Measurements from ENCODE around the gene RAB26. TPM values are rescaled to one million over a fixed set of nuclear protein-coding genes. Genes with fewer than 3 reads are reported as not detected.
"Not testable (repeated sequence)": the region's sequence is repeated elsewhere in the genome, so short reads cannot be mapped to it uniquely, and the experiment has no call there.

The RAB26 gene
- polyA plus RNA-seq, 1 donor: 2.1 TPM

DNA sequence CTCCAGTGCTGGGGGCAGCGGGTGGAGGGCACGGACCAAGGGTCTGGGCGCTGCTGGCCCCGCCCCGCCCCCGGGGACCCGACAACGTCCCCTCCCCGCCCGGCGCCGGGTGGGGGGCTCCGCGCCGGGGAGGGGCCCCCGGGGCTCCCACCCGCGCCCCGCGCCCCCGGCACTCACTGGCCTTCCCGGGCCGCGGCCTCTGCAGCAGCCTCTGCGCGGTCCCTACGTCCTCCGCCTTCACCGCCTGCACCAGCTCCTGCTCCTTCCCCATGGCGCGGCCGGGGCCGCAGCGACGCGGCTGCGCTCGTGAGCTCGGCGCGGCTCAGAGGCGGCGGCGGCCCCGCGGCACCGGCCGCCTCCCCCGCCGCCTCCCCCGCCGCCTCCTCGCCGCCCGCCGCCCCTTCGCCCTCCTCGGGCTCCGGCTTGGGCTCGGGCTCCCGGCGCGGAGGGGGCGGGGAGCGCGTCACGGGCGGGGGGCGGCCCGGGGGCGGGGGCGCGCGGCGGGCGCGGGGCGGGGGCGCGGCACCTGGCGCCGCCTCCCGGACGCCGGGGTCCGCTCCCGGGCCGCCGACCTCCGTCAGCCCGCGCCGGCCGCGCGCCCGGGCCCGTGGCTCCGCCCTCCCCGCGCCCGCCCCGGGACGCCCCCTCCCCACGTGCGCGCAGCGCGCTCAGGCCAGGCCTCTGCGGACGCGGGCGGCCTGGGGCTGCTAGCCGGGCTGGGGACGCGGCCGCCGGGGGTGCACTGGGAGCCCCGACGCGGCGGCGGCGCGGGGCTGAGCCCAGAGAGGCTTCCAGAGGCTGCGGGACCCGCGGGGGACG is 47.9 kb downstream of the RAB26 start, which contains the start of gene CASKIN1:
Gene CASKIN1 (minus strand): TSS at position 444 of the 819 bp plus-strand sequence. CDS start 173 bp downstream, at position 271.
- no peak for DNase-seq

- DNase-seq: no peak
These were observed 48.6 kb downstream of the RAB26 start for GRCh38 chr16:2196981-2197511.

DNA sequence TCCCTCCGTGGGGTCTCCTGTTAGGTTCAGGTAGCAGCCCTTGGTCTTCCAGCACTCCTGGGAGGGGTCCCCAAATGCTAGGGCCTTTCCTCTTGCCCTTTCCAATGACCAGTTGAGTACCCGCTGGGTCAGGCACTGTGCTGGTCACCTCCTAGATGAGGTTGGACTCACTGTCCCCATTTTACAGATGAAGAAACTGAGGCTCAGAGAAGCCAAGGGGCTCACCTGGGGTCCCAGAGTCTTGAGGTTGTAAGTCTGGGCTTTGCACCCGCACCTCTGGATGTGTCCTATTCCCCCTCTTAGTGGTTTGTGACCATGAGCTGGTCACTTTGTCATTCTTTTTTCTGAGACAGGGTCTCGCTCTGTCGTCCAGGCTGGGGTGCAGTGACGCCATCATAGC is 49.3 kb downstream of the RAB26 start:
- DNase-seq: no peak

DNA sequence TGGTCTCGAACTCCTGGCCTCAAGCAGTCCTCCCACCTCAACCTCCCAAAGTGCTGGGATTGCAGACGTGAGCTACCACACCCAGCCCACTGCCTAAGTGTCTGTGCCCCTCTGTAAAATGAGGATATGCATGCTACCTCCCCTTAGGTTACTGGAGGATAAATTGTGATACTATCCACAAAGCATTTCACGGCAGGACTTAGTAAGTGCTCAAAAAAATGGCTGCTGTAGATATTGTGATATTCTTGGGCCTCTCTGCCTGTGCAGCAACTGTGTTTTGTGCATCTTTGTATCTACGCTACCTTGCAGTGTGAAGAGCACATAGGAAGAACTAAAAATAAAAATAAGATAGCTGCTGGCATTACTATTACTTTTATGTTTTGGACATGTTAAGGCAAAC is 49.9 kb downstream of the RAB26 start:
- no peak for DNase-seq

DNA sequence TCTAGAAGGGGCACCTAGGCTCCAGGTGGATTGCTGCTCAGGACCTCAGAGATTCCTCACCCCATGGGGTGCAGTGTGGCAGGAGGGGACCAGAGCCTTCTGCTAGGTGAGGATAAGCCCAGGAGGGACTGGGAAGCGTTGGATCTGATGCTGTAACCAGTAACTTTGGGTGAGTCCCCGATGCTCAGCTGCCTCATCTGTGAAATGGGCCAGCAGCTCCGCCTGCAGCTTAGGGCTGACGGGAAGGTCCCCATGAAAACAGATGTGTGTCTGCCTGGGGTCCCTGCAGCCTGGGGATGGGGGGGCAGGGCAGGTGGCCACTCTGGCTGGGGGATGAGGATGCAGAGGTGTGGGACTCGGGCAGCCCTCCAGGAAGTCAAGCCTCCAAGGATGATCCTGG is 50.7 kb downstream of the RAB26 start:
- no peak for DNase-seq

DNA sequence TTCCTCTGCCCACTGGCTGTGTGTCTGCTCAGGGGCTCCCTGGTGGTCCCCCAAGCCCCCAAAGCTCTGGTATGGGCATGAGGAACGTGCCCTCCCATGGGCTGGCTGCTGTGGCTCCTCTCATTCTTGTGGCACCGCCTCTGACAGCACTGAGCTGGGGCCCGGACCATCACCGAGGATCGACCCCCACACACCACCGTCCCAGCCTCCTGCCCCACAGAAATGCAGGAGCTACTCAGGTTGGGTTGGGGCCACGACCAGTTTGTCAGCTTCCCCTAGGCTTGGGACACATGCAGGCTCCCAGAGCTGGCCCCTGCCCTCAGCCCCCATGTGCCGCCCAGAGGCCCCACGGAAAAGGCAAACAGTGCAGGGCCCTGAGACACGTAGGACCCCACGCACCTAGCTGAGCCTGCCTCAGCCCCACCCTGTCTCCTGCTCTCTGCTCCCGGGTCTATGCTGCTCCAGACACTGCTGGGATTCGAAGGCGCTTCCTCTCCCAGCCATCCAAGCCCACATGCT is 51.3 kb downstream of the RAB26 start:
- no peak for DNase-seq

GRCh38 chr16:2200313-2200712 is 51.9 kb downstream of the RAB26 start:
- DNase-seq: no peak

DNA sequence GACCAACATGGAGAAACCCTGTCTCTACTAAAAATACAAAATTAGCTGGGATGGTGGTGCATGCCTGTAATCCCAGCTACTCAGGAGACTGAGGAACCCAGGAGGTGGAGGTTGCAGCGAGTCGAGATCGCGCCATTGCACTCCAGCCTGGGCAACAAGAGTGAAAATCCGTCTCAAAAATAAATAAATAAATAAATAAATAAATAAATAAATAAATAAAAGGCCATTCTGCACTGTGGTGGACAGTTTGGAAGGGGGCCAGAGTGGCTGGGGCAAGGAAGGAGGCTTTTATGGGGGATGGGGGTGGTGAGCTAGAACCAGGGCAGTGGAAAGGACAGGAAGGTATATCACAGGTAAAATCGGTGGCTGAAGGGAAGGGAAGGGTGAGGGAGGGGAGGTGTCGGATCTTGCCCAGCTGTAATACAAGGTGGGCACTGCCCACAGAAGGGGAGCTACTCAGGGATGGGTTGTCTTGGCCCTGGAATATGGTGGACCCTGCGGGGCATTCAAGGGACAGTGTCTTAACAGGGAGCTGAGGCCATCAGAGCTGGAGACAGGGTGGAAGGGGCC is 54.8 kb downstream of the RAB26 start:
- DNase-seq: not testable (repeated sequence)

Other genes with a start within 250 kb of the RAB26 start
- gene HS3ST6, start 230.2 kb upstream of the RAB26 start, polyA plus RNA-seq (ENCODE audit: insufficient read length): 0.15 TPM
- gene MSRB1, start 205.4 kb upstream of the RAB26 start, polyA plus RNA-seq (ENCODE audit: insufficient read length): 55.9 TPM
- gene RPL3L, start 193.9 kb upstream of the RAB26 start, polyA plus RNA-seq (ENCODE audit: insufficient read length): 0.18 TPM
- gene NDUFB10, start 189.1 kb upstream of the RAB26 start, polyA plus RNA-seq (ENCODE audit: insufficient read length): 116 TPM
- 1,628 TPM for gene RPS2, start 183.8 kb upstream of the RAB26 start, polyA plus RNA-seq (ENCODE audit: insufficient read length)
- not detected for gene RNF151, start 181.8 kb upstream of the RAB26 start, polyA plus RNA-seq (ENCODE audit: insufficient read length)
- gene TBL3, start 176.6 kb upstream of the RAB26 start, polyA plus RNA-seq (ENCODE audit: insufficient read length): 30.3 TPM
- gene NOXO1, start 167.2 kb upstream of the RAB26 start, polyA plus RNA-seq (ENCODE audit: insufficient read length): 0.78 TPM
- 23.1 TPM for gene GFER, start 164.4 kb upstream of the RAB26 start, polyA plus RNA-seq (ENCODE audit: insufficient read length)
- gene SYNGR3, start 158.7 kb upstream of the RAB26 start, polyA plus RNA-seq (ENCODE audit: insufficient read length): 1.5 TPM
- gene ZNF598, start 138.8 kb upstream of the RAB26 start, polyA plus RNA-seq (ENCODE audit: insufficient read length): 15.8 TPM
- 3.8 TPM for gene NPW, start 128.8 kb upstream of the RAB26 start, polyA plus RNA-seq (ENCODE audit: insufficient read length)
- gene NHERF2, start 121.7 kb upstream of the RAB26 start, polyA plus RNA-seq (ENCODE audit: insufficient read length): 82.9 TPM
- gene NTHL1, start 100.8 kb upstream of the RAB26 start, polyA plus RNA-seq (ENCODE audit: insufficient read length): 14.7 TPM
- 165 TPM for gene TSC2, start 100.6 kb upstream of the RAB26 start, polyA plus RNA-seq (ENCODE audit: insufficient read length)
- 82.5 TPM for gene PKD1, start 12.7 kb upstream of the RAB26 start, polyA plus RNA-seq (ENCODE audit: insufficient read length)
- gene TRAF7, start 7.2 kb downstream of the RAB26 start, polyA plus RNA-seq (ENCODE audit: insufficient read length): 55.7 TPM
- 1.5 TPM for gene CASKIN1, start 48.0 kb downstream of the RAB26 start, polyA plus RNA-seq (ENCODE audit: insufficient read length)
- 39.7 TPM for gene MLST8, start 56.8 kb downstream of the RAB26 start, polyA plus RNA-seq (ENCODE audit: insufficient read length)
- 6.7 TPM for gene BRICD5, start 62.2 kb downstream of the RAB26 start, polyA plus RNA-seq (ENCODE audit: insufficient read length)
- gene PGP, start 66.2 kb downstream of the RAB26 start, polyA plus RNA-seq (ENCODE audit: insufficient read length): 16.8 TPM
- gene E4F1, start 75.0 kb downstream of the RAB26 start, polyA plus RNA-seq (ENCODE audit: insufficient read length): 14.7 TPM
- 0.93 TPM for gene DNASE1L2, start 87.8 kb downstream of the RAB26 start, polyA plus RNA-seq (ENCODE audit: insufficient read length)
- 55.2 TPM for gene ECI1, start 103.0 kb downstream of the RAB26 start, polyA plus RNA-seq (ENCODE audit: insufficient read length)
- 207 TPM for gene RNPS1, start 119.5 kb downstream of the RAB26 start, polyA plus RNA-seq (ENCODE audit: insufficient read length)
- 6.3 TPM for gene ABCA3, start 192.1 kb downstream of the RAB26 start, polyA plus RNA-seq (ENCODE audit: insufficient read length)